OCI-LY1 (cell line): Measurements from ENCODE around the gene PEX11B.
A peak's percentile ranks its signal among the peaks of the same experiment; 100 is the strongest.

ENCODE experiments used
- H2AFZ ChIP-seq: fragments of 200-600 bp; sonication (generic), shearing (Covaris generic); 2 replicates; pipeline ENCODE4 v1.6.0; 2014; ENCODE audit warnings: antibody characterized with exemption, mild to moderate bottlenecking, low read length
- H3F3A ChIP-seq: fragments of 200-600 bp; sonication (generic), shearing (Covaris generic); 2 replicates; pipeline ENCODE4 v1.6.0; 2014; ENCODE audit warnings: mild to moderate bottlenecking, antibody characterized with exemption, low read length, moderate library complexity; ENCODE audit not compliant: insufficient read depth
- H3K27ac ChIP-seq: fragments of 200-600 bp; sonication (generic); 2 replicates; pipeline ENCODE4 v1.5.1; 2014; ENCODE audit warnings: low read length, mixed run types, mild to moderate bottlenecking, low read depth; ENCODE audit not compliant: poor library complexity, severe bottlenecking
- H3K27me3 ChIP-seq: fragments of 200-600 bp; sonication (generic); 2 replicates; pipeline ENCODE4 v1.6.0; 2014; ENCODE audit warnings: antibody characterized with exemption, mild to moderate bottlenecking, low read length, moderate library complexity; ENCODE audit not compliant: insufficient read depth
- H3K36me3 ChIP-seq: fragments of 200-600 bp; sonication (generic); 2 replicates; pipeline ENCODE4 v1.6.1; 2014; ENCODE audit warnings: mild to moderate bottlenecking, antibody characterized with exemption, low read length, moderate library complexity, mixed read lengths; ENCODE audit not compliant: insufficient read depth
- H3K4me1 ChIP-seq: fragments of 200-600 bp; sonication (generic); 2 replicates; pipeline ENCODE4 v1.5.1; 2014; ENCODE audit warnings: mild to moderate bottlenecking, low read length, moderate library complexity; ENCODE audit not compliant: insufficient read depth, severe bottlenecking
- H3K4me2 ChIP-seq: fragments of 200-600 bp; sonication (generic), shearing (Covaris generic); 2 replicates; pipeline ENCODE4 v1.6.1; 2014; ENCODE audit warnings: low read length
- H3K4me3 ChIP-seq: fragments of 200-600 bp; sonication (generic); 2 replicates; pipeline ENCODE4 v1.5.1; 2014; ENCODE audit warnings: low read length, low read depth, mild to moderate bottlenecking, mixed read lengths; ENCODE audit not compliant: poor library complexity, severe bottlenecking
- H3K79me2 ChIP-seq: fragments of 200-600 bp; shearing (Covaris generic); 2 replicates; pipeline ENCODE4 v1.6.1; 2016; ENCODE audit warnings: mixed run types, low read length, mixed read lengths; ENCODE audit not compliant: insufficient read depth
- H3K9ac ChIP-seq: fragments of 200-600 bp; sonication (generic), shearing (Covaris generic); 2 replicates; pipeline ENCODE4 v1.6.1; 2014; ENCODE audit warnings: mild to moderate bottlenecking, low read length, mixed read lengths
- H3K9me2 ChIP-seq: fragments of 200-600 bp; sonication (generic), shearing (Covaris generic); 2 replicates; pipeline ENCODE4 v1.6.1; 2014; ENCODE audit warnings: low read depth, mild to moderate bottlenecking, low read length, mixed read lengths
- H3K9me3 ChIP-seq: fragments of 200-600 bp; shearing (Covaris generic); 2 replicates; pipeline ENCODE4 v1.6.1; 2014; ENCODE audit warnings: low read length, mixed read lengths
- H4K20me1 ChIP-seq: fragments of 200-600 bp; sonication (generic), shearing (Covaris generic); 2 replicates; pipeline ENCODE4 v1.6.0; 2016; ENCODE audit warnings: mild to moderate bottlenecking, low read length; ENCODE audit not compliant: insufficient read depth
- CTCF ChIP-seq: fragments of 200-600 bp; sonication (generic), shearing (Covaris generic); IDR thresholded peaks from 2 replicates; pipeline ENCODE4 v1.5.1; 2017; ENCODE audit warnings: mild to moderate bottlenecking, antibody characterized with exemption, low read length, moderate library complexity, mixed read lengths
- EZH2 ChIP-seq: fragments of 200-600 bp; sonication (generic), shearing (Covaris generic); IDR thresholded peaks from 2 replicates; pipeline ENCODE4 v1.8.0; 2017; ENCODE audit warnings: borderline replicate concordance, mixed run types, mild to moderate bottlenecking, antibody characterized with exemption, low read length, moderate library complexity, mixed read lengths

The PEX11B gene

DNA sequence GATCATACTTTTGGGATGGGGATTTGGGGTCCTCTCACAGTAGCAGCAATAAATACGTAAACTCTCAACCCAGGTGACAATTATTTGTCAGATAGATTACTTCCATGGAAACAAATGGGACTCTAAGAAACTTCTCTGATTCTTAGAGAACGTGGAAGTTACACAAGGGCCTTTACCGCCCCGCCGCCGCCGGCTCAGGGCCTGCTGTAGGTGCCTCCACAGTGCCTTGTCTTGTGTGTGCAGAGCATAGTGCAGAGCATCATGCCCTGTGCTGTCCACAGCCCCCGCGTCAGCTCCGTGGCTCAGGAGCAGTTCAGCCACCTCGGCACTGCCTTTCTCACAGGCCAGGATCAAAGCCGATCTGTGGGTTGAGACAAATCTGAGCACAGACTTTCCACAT lies 43.9 kb downstream of the PEX11B start:
- H3K9me2 ChIP-seq = no peaks in the 10 kb centered on the region
- H3F3A ChIP-seq = no peaks in the 10 kb centered on the region
- H2AFZ ChIP-seq = no peak overlapping the region
- H3K79me2 ChIP-seq = no peaks in the 10 kb centered on the region
- H4K20me1 ChIP-seq = no peaks in the 10 kb centered on the region
- no peaks in the 10 kb centered on the region for H3K9me3 ChIP-seq
- H3K9ac ChIP-seq = no peak overlapping the region
- no peaks in the 10 kb centered on the region for H3K36me3 ChIP-seq
- no peak overlapping the region for H3K4me3 ChIP-seq
- no peak overlapping the region for H3K27ac ChIP-seq
- TF ChIP-seq EZH2 (no peak), CTCF (no peak)
- H3K4me2 ChIP-seq = no peak overlapping the region
- H3K27me3 ChIP-seq = 0 out of 2 replicates have a peak, but pooled peaks cover under 1% of the 10 kb centered on the region
- H3K4me1 ChIP-seq = no peaks in the 10 kb centered on the region

DNA sequence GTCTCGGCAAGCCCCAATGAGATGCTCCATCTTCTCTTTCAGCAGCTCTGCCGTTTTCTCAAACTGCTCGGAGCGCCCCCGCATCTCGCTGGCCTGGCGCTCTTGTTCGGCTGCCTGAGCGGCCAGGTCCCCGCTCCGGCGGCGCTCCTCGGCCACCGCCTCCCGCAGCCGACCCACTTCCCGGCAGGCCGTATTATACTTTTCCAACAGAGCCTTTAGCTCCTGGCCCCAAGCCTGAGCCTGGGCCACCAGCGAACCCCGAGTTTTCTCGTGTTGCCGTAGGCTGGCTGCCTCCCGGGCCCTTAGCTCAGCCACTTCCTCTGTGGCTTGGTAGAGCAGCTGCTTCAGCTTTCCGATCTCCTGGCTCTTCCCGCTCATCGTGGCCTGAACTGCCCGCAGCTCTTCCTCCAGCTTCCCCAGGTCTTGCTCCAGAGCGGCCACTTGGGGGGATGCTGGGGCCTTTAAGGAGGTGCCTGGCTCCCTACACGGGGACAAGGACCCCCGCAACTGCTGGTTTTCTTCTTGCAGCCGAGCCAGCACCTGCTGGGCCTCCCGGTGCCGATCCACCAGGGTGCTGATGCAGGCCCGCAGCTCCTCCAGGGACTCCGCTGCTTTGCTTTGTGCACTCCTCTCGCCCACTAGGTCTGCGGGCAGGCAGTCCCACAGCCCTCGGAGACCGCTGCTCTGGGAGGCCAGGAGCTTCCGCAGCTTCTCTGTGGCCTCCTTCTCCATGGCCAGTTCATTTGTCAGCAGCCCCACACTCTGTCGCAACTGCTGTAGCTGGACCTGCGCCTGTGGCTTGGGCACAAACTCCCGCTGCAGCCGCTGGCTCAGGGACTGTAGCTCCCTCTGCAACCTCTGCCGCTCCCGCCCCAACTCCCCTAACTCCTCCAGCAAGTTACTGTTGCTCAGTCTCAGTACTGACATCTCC lies 46.3 kb downstream of the PEX11B start:
- peak overlapping the region; percentile 22; the same call in 1 of the 2 replicates for H3K9ac ChIP-seq
- H3K4me1 ChIP-seq = no peaks in the 10 kb centered on the region
- H3K79me2 ChIP-seq = no peaks in the 10 kb centered on the region
- peak overlapping the region; percentile 45 for H3K4me2 ChIP-seq
- no peaks in the 10 kb centered on the region for H4K20me1 ChIP-seq
- H3K4me3 ChIP-seq = peak overlapping the region; percentile 35
- H3K9me2 ChIP-seq = no peaks in the 10 kb centered on the region
- no peaks in the 10 kb centered on the region for H3K36me3 ChIP-seq
- TF ChIP-seq EZH2 = no peak
- no peak for TF ChIP-seq CTCF
- no peak overlapping the region for H3K27ac ChIP-seq
- no peaks in the 10 kb centered on the region for H3F3A ChIP-seq
- no peak overlapping the region for H2AFZ ChIP-seq
- H3K27me3 ChIP-seq = 0 out of 2 replicates have a peak, but pooled peaks cover 5% of the 10 kb centered on the region
- H3K9me3 ChIP-seq = no peaks in the 10 kb centered on the region

DNA sequence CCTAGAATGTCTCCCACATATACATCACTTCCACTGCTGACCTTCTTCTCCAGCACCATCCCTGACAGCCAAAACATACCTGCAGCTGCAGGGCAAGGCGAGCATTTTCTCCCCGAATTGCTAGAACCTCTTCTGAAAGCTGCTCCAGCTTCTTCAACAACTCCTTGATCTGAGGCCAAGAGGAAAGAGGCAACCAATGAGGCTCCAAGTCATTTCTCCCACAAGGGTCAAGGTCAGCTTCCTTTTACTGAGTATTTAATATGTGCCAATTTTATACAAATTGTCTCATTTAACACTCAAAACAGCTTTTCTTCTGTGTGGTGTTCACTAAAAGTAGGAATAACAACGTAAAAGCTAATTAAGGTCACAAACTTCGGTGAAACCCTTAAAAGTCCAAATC lies 50.3 kb downstream of the PEX11B start:
- Histone ChIP-seq H3K27ac (no peak overlapping the region), H4K20me1 (no peaks in the 10 kb centered on the region), H3K9me2 (no peaks in the 10 kb centered on the region), H3K27me3 (peaks cover 11% of the 10 kb centered on the region; the same call in 1 of the 2 replicates), H3K4me3 (no peak overlapping the region), H2AFZ (no peak overlapping the region), H3K9me3 (no peaks in the 10 kb centered on the region), H3K4me2 (no peak overlapping the region), H3K4me1 (no peaks in the 10 kb centered on the region), H3K9ac (no peak overlapping the region), H3K79me2 (no peaks in the 10 kb centered on the region), H3F3A (no peaks in the 10 kb centered on the region), H3K36me3 (no peaks in the 10 kb centered on the region)
- TF ChIP-seq EZH2 (no peak), CTCF (no peak)
